IMR-90 (cell line): Measurements from ENCODE around the gene RYR2. TPM values are rescaled to one million over a fixed set of nuclear protein-coding genes. Genes with fewer than 3 reads are reported as not detected.

Experiments used
- ATAC-seq: fragments of 200-7000 bp; cut with Tn5 transposase; 2 replicates; pipeline ENCODE4 v1.9.1; 2020; ENCODE audit warnings: low read depth, mild to moderate bottlenecking, moderate library complexity
- BruUV-seq: library from RNA; stranded (reverse); fragments of 400-500 nt; replicated peaks from 2 replicates; lab custom pipeline; 2021; lab: Mats Ljungman, UMichigan
- CTCF ChIA-PET: fragments of 300-600 bp; formaldehyde crosslinking; extraction: SDS; loops from one replicate; lab custom pipeline; 2021; ENCODE audit warnings: antibody characterized with exemption; lab: Yijun Ruan, JAX
- POLR2A ChIA-PET: fragments of 300-600 bp; sonication (Branson Sonifier 250); formaldehyde crosslinking; loops from one replicate; lab custom pipeline; 2022; ENCODE audit warnings: antibody characterized with exemption; ENCODE audit not compliant: unreplicated experiment; lab: Charles Lee
- DNase-seq: peaks from one replicate; pipeline ENCODE4 v3.0.0; 2013
- H2AFZ ChIP-seq: replicated peaks from 2 replicates; pipeline ENCODE3; 2013; ENCODE audit warnings: low read length, mild to moderate bottlenecking; ENCODE audit not compliant: poor library complexity
- H2AK5ac ChIP-seq: 2 replicates; pipeline ENCODE4 v1.6.1; 2013; ENCODE audit warnings: low read depth, low read length, inconsistent platforms
- H2AK9ac ChIP-seq: replicated peaks from 2 replicates; pipeline ENCODE3; 2013; ENCODE audit warnings: mild to moderate bottlenecking, low read depth, low read length, moderate library complexity; ENCODE audit not compliant: poor library complexity
- H2BK120ac ChIP-seq: 2 replicates; pipeline ENCODE4 v1.6.1; 2013; ENCODE audit warnings: low read depth, low read length, inconsistent platforms
- H2BK15ac ChIP-seq: 3 replicates; pipeline ENCODE4 v1.6.1; 2013; ENCODE audit warnings: low read depth, low read length, inconsistent platforms
- H2BK20ac ChIP-seq: 2 replicates; pipeline ENCODE4 v1.6.1; 2013; ENCODE audit warnings: low read depth, mild to moderate bottlenecking, inconsistent platforms, low read length, moderate library complexity
- H2BK5ac ChIP-seq: 2 replicates; pipeline ENCODE4 v1.6.1; 2013; ENCODE audit warnings: mild to moderate bottlenecking, low read depth, low read length, inconsistent platforms; ENCODE audit not compliant: poor library complexity, severe bottlenecking
- H3K14ac ChIP-seq: replicated peaks from 2 replicates; pipeline ENCODE4 v1.6.1; 2013; ENCODE audit warnings: low read depth, low read length, inconsistent platforms
- H3K18ac ChIP-seq: 2 replicates; pipeline ENCODE4 v1.6.1; 2013; ENCODE audit warnings: low read depth, low read length, control low read depth
- H3K23ac ChIP-seq: 2 replicates; pipeline ENCODE4 v1.6.1; 2013; ENCODE audit warnings: low read depth, low read length, inconsistent platforms
- H3K27ac ChIP-seq: 2 replicates; pipeline ENCODE4 v1.5.1; 2013; ENCODE audit warnings: mild to moderate bottlenecking, control low read depth, low read length; ENCODE audit not compliant: insufficient read depth
- H3K27me3 ChIP-seq: 2 replicates; pipeline ENCODE4 v1.6.1; 2013; ENCODE audit warnings: low read length; ENCODE audit not compliant: control insufficient read depth, insufficient read depth
- H3K36me3 ChIP-seq: 2 replicates; pipeline ENCODE4 v1.6.1; 2013; ENCODE audit warnings: low read length, mixed read lengths; ENCODE audit not compliant: control insufficient read depth, insufficient read depth
- H3K4ac ChIP-seq: 2 replicates; pipeline ENCODE4 v1.6.1; 2013; ENCODE audit warnings: low read depth, low read length, inconsistent platforms
- H3K4me1 ChIP-seq: 2 replicates; pipeline ENCODE4 v1.6.1; 2013; ENCODE audit warnings: low read length, mixed read lengths; ENCODE audit not compliant: control insufficient read depth, insufficient read depth
- H3K4me2 ChIP-seq: 2 replicates; pipeline ENCODE4 v1.6.1; 2013; ENCODE audit warnings: low read depth, mild to moderate bottlenecking, control low read depth, low read length, moderate library complexity
- H3K4me3 ChIP-seq: 2 replicates; pipeline ENCODE4 v1.5.1; 2013; ENCODE audit warnings: low read depth, mild to moderate bottlenecking, control low read depth, low read length, moderate library complexity; ENCODE audit not compliant: insufficient read depth
- H3K56ac ChIP-seq: 2 replicates; pipeline ENCODE4 v1.6.1; 2013; ENCODE audit warnings: low read length, inconsistent platforms; ENCODE audit not compliant: insufficient read depth; ENCODE audit errors: extremely low read depth
- H3K79me1 ChIP-seq, 2 experiments: 2 replicates each; pipeline ENCODE4 v1.6.1; 2013; ENCODE audit warnings: low read length in 2 of 2, inconsistent platforms in 1 of 2, low read depth in 1 of 2
- H3K9ac ChIP-seq: 2 replicates; pipeline ENCODE4 v1.6.1; 2013; ENCODE audit warnings: low read depth, low read length, control low read depth
- H3K9me1 ChIP-seq: 2 replicates; pipeline ENCODE4 v1.6.1; 2013; ENCODE audit warnings: low read length, inconsistent platforms; ENCODE audit not compliant: insufficient read depth
- H3K9me3 ChIP-seq: 2 replicates; pipeline ENCODE4 v1.6.1; 2013; ENCODE audit warnings: low read length; ENCODE audit not compliant: control insufficient read depth, insufficient read depth
- H4K20me1 ChIP-seq: 2 replicates; pipeline ENCODE4 v1.6.1; 2013; ENCODE audit warnings: low read length, inconsistent platforms; ENCODE audit not compliant: insufficient read depth
- H4K5ac ChIP-seq: 2 replicates; pipeline ENCODE4 v1.6.1; 2013; ENCODE audit warnings: mild to moderate bottlenecking, low read depth, low read length, control low read depth
- H4K8ac ChIP-seq, 2 experiments: 2 replicates each; pipeline ENCODE4 v1.6.1; 2013; ENCODE audit warnings: low read depth in 2 of 2, low read length in 2 of 2, control low read depth in 1 of 2, inconsistent platforms in 1 of 2
- H4K91ac ChIP-seq: 2 replicates; pipeline ENCODE4 v1.6.1; 2013; ENCODE audit warnings: low read depth, low read length, inconsistent platforms; ENCODE audit not compliant: insufficient read depth
- RAD21 ChIP-seq: IDR thresholded peaks from 2 replicates; pipeline ENCODE4 v1.6.1; 2012; ENCODE audit warnings: low read length, improper control_type of control experiment
- SMC3 ChIP-seq: fragments of 150-350 bp; IDR thresholded peaks from 2 replicates; pipeline ENCODE4 v1.6.1; 2016; ENCODE audit warnings: low read depth, mild to moderate bottlenecking, antibody characterized with exemption, low read length, moderate library complexity
- WGBS, 2 experiments: methylation state at CpG; one replicate each; pipeline versions ENCODE4 v1.1.5 to v1.1.7; 2013; ENCODE audit warnings: missing lambda C conversion rate in 2 of 2; ENCODE audit not compliant: insufficient read length in 1 of 2; ENCODE audit errors: extremely low coverage in 2 of 2; 5-methylcytosine and 5-hydroxymethylcytosine counted together
- dilution Hi-C: fragments of 300-500 bp; cut with HindIII; formaldehyde crosslinking; loops from one replicate; pipeline ENCODE4 v1.14.3; 2018; ENCODE audit warnings: low sequenced_read_pairs; ENCODE audit not compliant: unreplicated experiment
- in situ Hi-C: fragments of 300-500 bp; cut with MboI; formaldehyde crosslinking; loops from 3 replicates; pipeline ENCODE4 v1.14.3; 2019; ENCODE audit warnings: low sequenced_read_pairs, inconsistent platforms, mixed read lengths
- intact Hi-C: fragments of 100-400 bp; cut with micrococcal nuclease; formaldehyde crosslinking; loops from 2 replicates; pipeline ENCODE4 v1.10.0; 2022
- polyA plus RNA-seq, 3 experiments: library from polyadenylated mRNA; depleted of rRNA; stranded (reverse); fragments of >200 nt; gene quantifications; 2 replicates each; pipeline ENCODE4 v1.2.3, GENCODE V29; 2012; ENCODE audit warnings: low replicate concordance in 1 of 3
- total RNA-seq: library from RNA; depleted of rRNA; stranded (reverse); fragments of >200 nt; gene quantifications from 2 replicates; pipeline ENCODE4 v1.2.3, GENCODE V29; 2012
- TF ChIP-seq, protein P1 (sequence below): conservative IDR thresholded peaks from 2 replicates; pipeline ENCODE4 v1.5.1; 2012; ENCODE audit warnings: mild to moderate bottlenecking, low read depth, low read length, improper control_type of control experiment

RYR2 gene
- total and polyA plus RNA-seq, 2 of the 4 experiments (the other 2 are of a cell fraction) = not detected

DNA sequence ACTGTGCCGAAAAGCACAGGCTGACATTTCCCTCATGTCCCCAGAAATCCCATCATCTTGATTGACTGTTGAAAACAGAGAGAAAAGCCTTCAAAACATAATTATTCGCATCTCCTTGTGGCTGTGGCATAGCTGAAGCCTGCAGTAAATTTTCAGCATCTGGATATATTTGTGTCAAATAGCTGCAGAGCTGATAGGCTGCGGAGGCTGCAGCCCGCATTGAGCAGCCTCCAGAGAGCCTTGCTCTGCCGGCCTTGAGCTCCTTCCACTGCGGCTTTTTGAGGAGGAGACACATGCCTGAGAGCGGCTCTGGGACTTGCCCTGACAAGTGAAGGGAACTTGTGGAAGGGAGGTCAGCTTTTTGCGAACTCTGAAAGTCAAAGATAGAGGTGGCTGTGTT is 144.7 kb downstream of the RYR2 start:
- POLR2A ChIA-PET = no interaction called here
- 61% methylated on average over 5 of the region's 8 CpGs; no CpG with 5 or more reads in 1 of the 2 experiments for WGBS, 2 experiments
- Histone ChIP-seq H3K9ac (no peak overlapping the region), H3K27ac (no peak overlapping the region), H2BK15ac (no peak overlapping the region), H3K4me3 (no peak overlapping the region), H4K91ac (no peak overlapping the region), H3K79me1 (no peaks in the 10 kb centered on the region), H2AFZ (no peak overlapping the region), H2BK20ac (no peak overlapping the region), H3K4me1 (no peaks in the 10 kb centered on the region), H3K18ac (no peak overlapping the region), H2BK120ac (no peak overlapping the region), H3K23ac (no peak overlapping the region), H3K4ac (no peak overlapping the region), H3K4me2 (no peak overlapping the region), H3K56ac (no peak overlapping the region), H3K9me1 (no peaks in the 10 kb centered on the region), H4K8ac (no peak overlapping the region), H2AK9ac (no peak overlapping the region), H2AK5ac (no peak overlapping the region), H4K5ac (no peak overlapping the region), H3K36me3 (no peaks in the 10 kb centered on the region), H3K14ac (no peak overlapping the region), H2BK5ac (no peak overlapping the region), H3K9me3 (peaks cover 5% of the 10 kb centered on the region), H3K27me3 (no peaks in the 10 kb centered on the region), H4K20me1 (no peaks in the 10 kb centered on the region)
- DNase-seq = no peak
- intact Hi-C loops (no loop called here), in situ Hi-C loops (no loop called here), dilution Hi-C loops (no loop called here)
- no TSS peak for BruUV-seq
- TF ChIP-seq RAD21 (no peak), SMC3 (no peak)
- TF ChIP-seq, protein P1, sequence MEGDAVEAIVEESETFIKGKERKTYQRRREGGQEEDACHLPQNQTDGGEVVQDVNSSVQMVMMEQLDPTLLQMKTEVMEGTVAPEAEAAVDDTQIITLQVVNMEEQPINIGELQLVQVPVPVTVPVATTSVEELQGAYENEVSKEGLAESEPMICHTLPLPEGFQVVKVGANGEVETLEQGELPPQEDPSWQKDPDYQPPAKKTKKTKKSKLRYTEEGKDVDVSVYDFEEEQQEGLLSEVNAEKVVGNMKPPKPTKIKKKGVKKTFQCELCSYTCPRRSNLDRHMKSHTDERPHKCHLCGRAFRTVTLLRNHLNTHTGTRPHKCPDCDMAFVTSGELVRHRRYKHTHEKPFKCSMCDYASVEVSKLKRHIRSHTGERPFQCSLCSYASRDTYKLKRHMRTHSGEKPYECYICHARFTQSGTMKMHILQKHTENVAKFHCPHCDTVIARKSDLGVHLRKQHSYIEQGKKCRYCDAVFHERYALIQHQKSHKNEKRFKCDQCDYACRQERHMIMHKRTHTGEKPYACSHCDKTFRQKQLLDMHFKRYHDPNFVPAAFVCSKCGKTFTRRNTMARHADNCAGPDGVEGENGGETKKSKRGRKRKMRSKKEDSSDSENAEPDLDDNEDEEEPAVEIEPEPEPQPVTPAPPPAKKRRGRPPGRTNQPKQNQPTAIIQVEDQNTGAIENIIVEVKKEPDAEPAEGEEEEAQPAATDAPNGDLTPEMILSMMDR = no peak
- no peak for ATAC-seq
- CTCF ChIA-PET = interaction anchor here (1.1 kb wide), 1 partner anchor 14 kb away, joined by 4 read pairs; no protein-coding TSS in a partner anchor
